NCI-H82 treated with DMSO at 0.1 percent for 48 hours (cell line): Measurements from ENCODE around the gene EEF1AKMT2.
A peak's percentile ranks its signal among the peaks of the same experiment; 100 is the strongest.
"Not testable (repeated sequence)": the region's sequence is repeated elsewhere in the genome, so short reads cannot be mapped to it uniquely, and the experiment has no call there.

Experiments used
- DNase-seq: peaks from one replicate; lab custom pipeline; 2025; ENCODE audit not compliant: unreplicated experiment; lab: John Stamatoyannopoulos, UW

Gene EEF1AKMT2

DNA sequence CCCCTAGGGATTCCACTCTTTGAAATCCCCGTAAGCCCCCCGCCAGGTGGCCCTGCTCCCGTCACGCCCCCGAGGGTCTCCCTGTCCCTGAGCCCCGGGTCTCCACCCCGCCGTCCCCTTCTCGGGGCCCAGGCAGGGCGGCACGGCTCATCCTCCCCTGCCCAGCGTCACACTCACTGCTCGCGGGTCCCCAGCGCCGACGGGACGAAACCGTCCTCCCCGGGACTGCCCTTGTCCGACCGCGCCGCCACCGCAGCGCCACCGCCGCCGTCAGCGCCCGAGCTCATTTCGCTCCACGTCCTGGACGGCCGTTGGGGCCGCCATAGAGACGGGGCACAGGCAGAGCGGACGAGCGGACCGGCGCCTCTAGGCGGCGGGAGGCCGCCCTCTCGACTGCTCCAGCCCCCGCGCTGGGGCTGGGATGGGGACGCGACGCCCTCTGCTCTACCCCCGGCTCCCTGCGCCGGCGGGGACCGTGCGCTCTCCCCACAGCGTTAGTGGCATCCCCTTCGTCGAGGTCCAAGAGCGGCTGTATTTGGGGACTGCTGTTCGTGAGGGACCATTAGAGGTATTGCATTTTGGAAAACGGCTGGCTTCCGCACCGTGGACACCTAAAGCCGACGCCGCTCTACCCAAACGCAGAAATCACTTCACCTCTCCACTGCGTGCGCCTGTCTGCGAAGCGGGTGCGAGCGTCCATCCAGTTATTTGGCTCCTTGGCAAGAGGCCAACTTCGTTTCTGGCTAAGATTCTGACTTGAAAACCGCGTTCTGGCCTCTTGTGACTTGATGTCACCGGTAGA lies at the start of gene EEF1AKMT2:
EEF1AKMT2 (minus strand) TSS at position 341 of the 802 bp plus-strand sequence; CDS start at position 287, 54 bp downstream.
- DNase-seq = peak; percentile 59

DNA sequence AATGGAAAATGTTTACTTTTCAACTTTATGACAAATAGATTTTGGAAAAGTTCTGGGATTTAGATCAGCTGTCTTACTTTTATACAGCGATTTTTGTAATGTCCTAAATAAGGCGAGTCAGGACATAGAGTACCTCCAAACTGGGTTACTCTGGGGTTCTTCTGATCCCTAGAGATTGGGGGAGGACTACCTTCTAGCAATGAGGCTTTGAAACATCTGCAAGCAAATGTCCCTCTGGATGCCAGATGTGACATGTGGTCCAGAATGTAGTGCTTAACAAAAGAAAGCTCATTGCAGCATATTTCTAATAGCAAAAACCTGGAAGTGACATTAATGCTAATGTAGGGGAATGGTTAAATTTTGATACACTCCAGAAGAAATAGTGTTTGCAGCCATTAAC lies 46.0 kb upstream of the EEF1AKMT2 start:
- DNase-seq = no peak

DNA sequence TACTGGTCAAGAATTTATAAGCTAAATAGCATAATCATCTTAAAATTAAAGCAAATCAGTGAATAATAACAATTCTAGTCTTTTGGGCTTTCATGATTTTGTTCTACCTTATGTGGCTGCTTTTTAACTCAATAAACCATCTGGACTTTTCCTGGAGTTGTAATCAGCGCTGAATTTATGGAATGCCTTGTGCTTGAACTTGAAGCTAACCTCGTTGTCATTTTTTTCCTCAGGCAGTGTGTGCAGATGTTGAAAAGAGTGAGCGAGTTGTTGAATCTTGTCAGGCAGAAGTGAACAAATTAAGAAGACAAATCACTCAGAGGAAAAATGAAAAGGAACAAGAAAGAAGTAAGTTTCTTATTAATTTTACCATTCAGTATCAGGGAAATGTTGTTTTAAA lies 39.4 kb upstream of the EEF1AKMT2 start:
- no peak for DNase-seq

DNA sequence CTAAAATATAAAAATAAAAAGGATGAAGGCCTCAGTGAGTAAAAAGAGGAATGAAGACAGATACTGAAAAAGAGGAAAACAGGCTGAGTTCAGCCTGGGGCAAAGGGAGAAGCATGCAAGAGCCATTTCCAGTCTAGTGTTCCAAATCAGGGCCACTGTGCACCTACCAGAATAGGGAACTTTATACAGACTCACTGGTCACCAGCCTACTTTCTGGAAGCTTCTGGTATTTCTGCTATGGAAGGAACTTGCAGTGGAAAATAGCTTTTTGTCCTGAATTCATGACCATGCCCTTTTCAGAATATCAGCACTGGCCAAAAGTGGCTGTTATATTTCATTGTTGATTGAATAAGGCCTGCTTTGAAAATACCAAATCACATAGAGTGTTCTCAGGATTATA lies 38.8 kb upstream of the EEF1AKMT2 start:
- DNase-seq = no peak

DNA sequence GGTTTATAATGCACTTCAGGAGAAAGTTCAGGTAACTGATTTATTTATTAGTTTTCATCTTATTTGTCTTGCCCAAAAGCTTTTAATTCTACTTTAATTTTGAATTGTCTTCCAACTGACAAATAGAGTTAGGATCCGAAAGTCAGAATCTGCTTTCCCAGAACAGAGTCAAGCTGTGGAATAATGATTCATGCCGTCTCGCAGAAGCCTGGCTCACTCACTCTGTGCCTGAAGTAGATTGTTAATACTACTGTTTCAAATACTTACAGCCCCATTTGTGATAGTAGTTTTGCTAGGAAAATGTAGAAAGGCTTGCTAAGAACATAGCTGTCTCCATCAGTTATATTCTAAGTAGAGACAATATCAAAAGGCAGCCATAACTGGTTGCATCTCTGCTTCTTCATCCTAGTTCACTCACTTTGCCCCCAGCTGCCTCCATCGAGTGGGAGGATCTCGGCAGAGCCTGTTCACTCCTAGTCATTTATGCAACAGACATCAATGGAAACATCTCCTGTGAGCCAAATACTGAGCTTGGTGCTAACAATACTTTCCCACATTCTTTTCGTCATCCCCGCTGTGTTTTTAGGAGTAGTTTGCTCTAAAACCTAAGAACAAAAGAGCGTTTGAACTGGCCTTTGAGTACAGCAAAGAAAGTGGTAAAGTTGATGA lies 37.9 kb upstream of the EEF1AKMT2 start:
- no peak for DNase-seq

DNA sequence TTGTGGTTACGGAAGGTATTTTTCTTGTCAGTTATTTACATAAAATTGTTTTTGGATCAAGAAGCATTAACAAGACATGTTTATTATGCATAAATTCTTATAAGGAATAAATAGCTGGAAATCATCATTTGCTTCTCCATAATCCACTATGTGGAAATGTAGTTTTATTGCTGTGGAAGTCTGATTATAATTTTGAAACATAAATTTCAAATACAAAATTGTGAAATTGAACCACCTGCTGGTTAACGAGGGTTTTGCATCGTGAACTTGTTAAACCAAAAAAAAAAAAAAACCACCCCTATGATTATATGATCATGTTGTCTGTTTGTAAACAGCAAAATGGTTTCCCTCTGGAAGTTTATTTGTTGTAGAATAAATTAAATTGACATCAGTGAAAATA lies 35.8 kb upstream of the EEF1AKMT2 start:
- DNase-seq = no peak

DNA sequence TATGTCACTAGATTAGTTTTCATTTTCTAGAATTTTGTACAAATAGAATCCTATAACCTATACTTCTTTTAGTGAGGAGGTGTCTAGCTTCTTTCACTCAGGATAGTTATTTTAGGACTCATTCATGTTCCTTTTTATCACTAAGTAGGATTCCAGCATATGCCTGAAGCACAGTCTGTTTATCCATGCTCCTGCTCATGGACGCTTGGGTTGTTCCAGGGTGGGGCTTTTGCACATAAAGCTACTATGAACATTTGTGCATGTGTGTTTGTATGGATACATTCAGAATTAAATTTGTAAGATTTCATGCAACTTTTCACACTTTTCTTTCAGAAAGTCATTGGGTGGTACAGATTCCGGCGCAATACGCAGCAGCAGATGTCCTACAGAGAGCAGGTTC lies 34.6 kb upstream of the EEF1AKMT2 start:
- no peak for DNase-seq

DNA sequence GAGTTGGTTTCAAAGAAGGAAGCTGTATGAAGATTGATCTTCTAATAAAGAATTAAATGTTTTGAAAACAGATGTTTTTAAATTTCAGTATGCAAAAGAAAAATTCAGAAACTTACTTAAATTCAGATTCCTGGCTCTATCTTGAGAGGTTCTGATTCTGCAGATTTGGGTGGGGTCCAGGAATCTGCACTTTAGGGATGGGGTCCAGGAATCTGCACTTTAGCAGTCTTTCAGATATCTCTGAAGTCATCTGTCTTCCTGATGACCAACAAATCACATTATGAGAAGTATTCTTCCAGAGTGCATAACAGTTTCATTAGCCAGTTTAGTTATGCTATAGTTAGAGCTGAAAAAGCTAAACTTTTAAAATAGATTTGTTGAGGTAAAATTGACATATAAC lies 34.0 kb upstream of the EEF1AKMT2 start:
- DNase-seq = no peak

DNA sequence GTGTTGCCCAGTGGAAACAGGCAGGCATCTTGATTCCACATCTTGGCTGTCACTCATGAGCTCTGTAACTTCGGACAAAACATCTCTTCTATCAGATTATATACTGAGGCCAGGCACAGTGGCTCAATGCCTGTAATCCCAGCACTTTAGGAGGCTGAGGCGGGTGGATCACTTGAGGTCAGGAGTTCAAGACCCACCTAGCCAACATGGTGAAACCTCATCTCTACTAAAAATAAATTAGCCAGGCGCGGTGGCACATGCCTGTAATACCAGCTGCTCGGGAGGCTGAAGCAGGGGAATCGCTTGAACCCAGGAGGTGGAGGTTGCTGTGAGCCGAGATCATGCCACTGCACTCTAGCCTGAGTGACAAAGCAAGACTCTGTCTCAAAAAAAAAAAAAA lies 33.2 kb upstream of the EEF1AKMT2 start:
- not testable (repeated sequence) for DNase-seq

DNA sequence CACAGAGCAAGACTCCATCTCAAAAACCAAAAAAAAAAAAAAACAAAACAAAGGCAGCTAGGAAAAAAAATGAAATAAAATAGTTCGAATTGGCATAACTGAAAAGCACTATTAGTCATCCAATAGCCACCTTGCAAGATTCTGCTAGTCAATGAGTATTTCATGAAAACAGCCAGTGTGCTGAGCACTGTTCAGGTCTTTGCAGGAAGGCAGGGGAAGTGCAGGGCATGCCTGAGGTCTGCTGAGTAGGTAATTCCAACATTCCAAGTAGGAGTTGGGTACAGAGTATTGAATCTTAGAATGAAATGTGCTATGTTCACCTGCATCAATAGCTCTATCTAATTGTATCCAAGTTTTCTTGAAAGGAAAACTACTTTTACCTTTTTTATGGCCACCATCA lies 32.8 kb upstream of the EEF1AKMT2 start:
- DNase-seq = no peak

DNA sequence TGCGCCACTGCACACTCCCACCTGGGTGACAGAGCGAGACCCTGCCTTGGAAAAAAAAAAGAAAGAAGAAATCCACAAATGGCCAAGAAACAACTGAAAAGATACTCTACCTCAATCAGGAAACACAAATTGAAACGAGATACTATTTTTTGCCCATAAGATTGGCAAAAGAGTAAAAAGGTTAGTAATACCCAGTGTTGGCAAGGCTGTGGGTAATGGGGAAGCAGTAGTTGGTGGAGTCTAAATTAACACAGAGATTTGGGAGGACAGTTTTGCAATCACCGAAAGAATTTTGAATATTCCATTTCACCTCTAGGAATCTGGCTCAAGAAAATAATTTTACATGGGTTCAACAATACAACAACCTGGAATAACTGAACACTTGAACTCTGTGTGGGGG lies 29.8 kb upstream of the EEF1AKMT2 start:
- DNase-seq = no peak

DNA sequence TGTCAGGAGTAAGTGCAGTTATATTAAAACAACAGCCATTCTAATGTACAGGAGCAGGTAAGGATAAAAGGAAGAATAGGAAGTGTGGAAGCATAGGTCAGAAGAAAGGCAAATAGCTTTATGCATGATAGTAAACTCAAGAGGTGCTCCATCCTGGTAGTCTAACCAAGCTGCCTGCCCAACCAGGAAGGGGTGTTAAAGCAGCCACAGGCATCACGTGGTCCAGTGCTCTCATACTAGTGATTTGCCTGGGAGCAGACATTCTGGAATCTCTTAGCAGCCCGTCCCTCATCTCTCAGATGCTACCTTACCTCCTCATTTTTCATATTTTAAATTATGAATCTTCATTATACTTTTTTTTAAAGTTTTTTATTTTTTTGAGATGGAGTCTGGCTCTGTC lies 28.4 kb upstream of the EEF1AKMT2 start:
- DNase-seq = no peak

DNA sequence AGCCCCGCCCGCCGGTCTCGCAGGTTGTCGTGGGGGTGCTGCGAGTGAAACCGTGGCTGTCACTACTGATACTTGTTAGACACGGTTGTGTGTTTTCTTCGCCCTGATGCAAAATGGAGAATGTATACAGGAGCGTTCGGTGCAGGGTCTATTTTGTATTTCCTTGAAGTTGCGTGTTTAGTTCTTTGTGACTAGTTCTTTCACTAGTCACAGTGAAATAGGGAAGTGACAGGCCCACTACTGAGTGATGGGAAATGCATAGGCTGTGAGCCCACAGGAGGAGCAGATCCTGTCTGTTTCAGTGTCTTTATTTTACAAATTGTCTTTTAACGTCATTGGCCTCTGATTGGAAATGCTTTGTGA lies 10.6 kb upstream of the EEF1AKMT2 start:
- no peak for DNase-seq

DNA sequence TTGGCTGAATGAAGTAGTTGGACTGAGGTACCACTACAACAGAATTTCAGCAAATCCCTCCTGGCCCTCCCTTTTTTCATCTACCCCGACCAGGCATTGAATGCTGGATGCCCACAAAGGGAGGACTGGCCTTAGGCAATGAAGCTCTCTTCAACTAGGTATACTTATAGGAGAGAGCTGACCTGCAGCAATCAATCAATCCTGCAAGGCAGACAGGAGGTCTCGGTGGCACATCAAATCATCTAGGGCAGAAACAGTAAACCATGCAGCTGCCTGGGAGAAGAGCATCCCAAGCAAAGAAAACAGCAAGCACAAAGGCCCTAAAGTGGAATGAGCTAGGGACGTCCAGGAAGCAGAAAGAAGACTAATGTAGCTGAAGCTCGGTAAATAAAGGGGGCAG lies 7.5 kb upstream of the EEF1AKMT2 start:
- no peak for DNase-seq

DNA sequence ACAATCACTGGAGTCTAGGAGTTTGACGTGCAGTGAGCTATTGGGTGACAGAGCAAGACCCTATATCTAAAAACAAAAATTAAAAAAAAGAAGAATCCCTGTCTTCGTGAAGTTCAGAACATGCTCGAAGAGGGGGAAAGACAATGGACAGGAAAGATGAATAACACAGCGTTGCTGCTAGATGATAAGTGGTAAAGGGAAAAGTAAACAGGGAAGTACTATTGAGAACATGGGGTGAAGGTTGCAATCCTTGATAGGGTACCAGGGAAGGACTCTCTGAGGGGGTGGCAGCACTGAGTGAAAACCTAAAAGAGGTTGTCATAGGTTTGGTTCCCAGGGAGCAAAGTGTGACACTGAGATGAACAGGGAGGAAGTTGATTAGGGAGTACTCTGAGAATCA lies 7.1 kb upstream of the EEF1AKMT2 start:
- no peak for DNase-seq

DNA sequence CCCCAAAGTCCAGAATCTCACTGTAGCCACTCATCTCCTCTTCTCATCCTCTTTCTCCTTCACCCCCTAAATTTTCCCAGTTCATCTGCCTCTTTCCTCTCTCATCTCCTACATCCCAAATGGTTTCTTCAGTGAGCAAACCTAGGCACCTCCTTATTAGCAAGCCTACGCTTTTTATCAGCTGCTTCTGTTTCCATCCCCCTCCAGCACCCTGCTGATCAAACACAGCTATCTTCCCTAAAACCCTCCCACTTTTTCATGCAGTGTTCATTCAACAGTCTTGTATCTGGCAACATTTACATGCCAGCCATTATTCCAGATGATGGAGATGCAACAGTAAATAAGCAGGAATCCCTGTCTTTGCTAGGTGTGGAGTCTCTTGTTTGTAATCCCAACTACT lies 6.7 kb upstream of the EEF1AKMT2 start:
- no peak for DNase-seq

DNA sequence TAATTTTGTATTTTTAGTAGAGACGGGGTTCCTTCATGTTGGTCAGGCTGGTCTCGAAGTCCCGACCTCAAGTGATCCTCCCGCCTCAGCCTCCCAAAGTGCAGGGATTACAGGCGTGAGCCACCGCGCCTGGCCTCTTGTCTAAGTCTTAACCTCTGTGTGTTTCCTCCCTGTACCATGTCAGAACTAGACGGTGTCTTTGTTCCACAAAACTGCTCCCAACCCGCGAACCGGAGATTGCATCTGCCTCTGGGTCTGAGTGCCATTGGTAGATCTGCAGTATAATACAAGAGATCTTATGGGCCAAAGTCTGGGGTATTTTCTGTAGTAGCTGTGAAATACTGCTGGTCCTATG lies 1.3 kb upstream of the EEF1AKMT2 start:
- no peak for DNase-seq

DNA sequence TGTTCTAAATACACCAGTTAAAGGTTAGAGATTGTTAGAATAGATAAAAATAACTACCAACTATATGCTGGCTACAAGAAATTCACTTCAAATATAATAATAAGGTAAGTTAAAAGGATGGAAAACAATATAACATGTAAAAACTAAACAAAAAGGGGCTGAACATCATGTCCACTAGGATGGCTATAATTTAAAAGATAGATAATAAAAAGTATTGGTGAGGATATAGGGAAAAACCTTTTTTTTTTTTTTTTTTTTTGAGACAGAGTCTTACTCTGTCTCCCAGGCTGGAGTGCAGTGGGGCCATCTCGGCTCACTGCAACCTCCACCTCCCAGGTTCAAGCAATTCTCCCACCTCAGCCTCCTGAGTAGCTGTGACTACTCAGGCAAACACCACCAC lies 8.8 kb downstream of the EEF1AKMT2 start:
- not testable (repeated sequence) for DNase-seq

DNA sequence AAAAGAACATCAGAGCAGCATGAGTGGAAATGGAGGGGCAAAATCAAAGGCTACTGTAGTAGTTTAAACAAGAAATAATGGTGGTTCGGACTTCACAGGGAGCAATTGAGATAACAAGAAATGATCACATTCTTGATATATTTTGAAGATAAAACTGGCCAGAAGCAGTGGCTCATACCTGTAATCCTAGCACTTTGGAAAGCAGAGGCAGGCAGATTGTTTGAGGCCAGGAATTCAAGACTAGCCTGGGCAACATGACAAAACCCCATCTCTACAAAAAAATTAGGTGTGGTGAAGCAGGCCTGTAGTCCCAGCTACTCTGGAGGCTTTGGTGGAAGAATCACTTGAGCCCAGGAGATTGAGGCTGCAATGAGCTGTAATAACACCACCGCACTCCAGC lies 22.9 kb downstream of the EEF1AKMT2 start:
- no peak for DNase-seq

DNA sequence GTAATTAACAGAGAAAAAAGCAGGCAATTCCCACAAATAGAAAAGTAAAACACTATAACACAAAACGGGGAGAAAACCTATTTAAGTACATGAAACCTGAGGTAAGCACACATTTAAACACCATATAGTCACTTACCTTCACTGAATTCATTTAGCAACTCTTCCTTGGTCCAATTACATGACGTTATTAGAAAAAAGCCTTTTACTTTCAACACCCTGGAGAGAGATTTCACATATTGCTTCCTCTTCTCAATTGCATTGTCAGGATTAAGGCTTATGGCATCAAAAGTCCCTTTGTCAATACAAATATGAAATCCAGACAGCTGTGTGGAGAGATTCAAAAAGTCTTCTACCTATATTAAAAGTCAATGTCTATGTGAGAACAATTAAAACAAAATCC lies 26.4 kb downstream of the EEF1AKMT2 start:
- no peak for DNase-seq

DNA sequence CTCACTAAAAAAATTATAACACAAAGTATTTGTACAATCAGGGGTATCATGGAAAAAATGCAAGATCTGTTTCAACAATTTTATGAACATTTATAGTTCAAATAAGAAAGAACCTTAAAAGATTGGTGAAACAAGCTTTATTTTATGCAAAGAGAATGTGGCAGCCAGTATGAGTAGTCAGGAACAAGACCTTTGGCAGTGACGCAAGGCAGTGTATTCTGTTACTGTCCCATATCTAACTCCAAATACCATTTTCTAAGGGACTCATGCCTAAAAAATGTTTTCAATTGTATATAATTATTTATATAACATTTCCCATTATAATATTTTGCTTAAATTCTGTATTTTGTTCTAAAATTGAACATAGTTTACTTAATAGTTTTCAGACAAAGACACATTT lies 28.4 kb downstream of the EEF1AKMT2 start:
- no peak for DNase-seq

DNA sequence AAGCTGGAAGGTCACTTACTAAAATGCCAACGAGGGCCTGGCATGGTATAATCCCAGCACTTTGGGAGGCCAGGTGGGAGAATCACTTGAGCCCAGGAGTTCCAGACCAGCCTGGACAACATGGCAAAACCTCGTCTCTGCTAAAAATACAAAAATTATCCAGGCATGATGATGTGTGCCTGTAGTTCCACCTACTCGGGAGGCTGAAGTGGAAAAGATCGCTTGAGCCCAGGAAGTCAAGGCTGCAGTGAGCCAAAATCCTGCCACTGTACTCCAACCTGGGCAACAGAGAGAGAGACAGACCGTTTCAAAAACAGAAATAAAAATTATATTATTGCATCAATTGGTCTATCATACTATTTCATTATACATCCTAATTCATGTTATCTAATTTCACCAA lies 29.4 kb downstream of the EEF1AKMT2 start:
- no peak for DNase-seq
